H1 (cell line): ENCODE data around the gene TEX9.

Experiments used
- EGR1 ChIP-seq: IDR thresholded peaks from 2 replicates; pipeline ENCODE4 v1.6.1; 2011; ENCODE audit warnings: low read depth, low read length, borderline replicate concordance
- SIN3A ChIP-seq, 2 experiments: IDR thresholded peaks in 1 of 2; conservative IDR thresholded peaks in 1 of 2; 2 replicates each; pipeline ENCODE4 v1.6.1; 2011 to 2012; ENCODE audit warnings: low read length in 2 of 2, improper control_type of control experiment in 1 of 2, low read depth in 1 of 2, mild to moderate bottlenecking in 1 of 2
- TCF12 ChIP-seq: IDR thresholded peaks from 2 replicates; pipeline ENCODE4 v1.6.1; 2011; ENCODE audit warnings: low read depth, mild to moderate bottlenecking, low read length
- TF ChIP-seq, protein P1 (sequence below), 3 experiments: IDR thresholded peaks; 1 replicate in 2 of 3; 2 replicates in 1 of 3; pipeline versions ENCODE4 v1.5.1 to v1.6.1; 2011; ENCODE audit warnings: low read length in 3 of 3, mild to moderate bottlenecking in 3 of 3, inconsistent platforms in 2 of 3, low read depth in 1 of 3, moderate library complexity in 1 of 3; ENCODE audit not compliant: insufficient read depth in 1 of 3; ENCODE audit errors: control extremely low read depth in 1 of 3
- TF ChIP-seq, protein P2 (sequence below): IDR thresholded peaks from 2 replicates; pipeline ENCODE4 v1.6.1; 2012; ENCODE audit warnings: inconsistent platforms
- TF ChIP-seq, protein P3 (sequence below): IDR thresholded peaks from 2 replicates; pipeline ENCODE4 v1.6.1; 2012; ENCODE audit warnings: inconsistent platforms

GRCh38 chr15:56323435-56323834, 41.8 kb upstream of the TEX9 start:
- TF ChIP-seq TCF12 (no peak), SIN3A (conservative IDR thresholded peaks at IDR 0.05 in 1 of 2, IDR thresholded peaks at IDR 0.05 in 1 of 2; ENCODE audit: low read depth in 1 of 2, low read length in 2 of 2) (no peak), EGR1 (no peak)
- TF ChIP-seq, protein P1, sequence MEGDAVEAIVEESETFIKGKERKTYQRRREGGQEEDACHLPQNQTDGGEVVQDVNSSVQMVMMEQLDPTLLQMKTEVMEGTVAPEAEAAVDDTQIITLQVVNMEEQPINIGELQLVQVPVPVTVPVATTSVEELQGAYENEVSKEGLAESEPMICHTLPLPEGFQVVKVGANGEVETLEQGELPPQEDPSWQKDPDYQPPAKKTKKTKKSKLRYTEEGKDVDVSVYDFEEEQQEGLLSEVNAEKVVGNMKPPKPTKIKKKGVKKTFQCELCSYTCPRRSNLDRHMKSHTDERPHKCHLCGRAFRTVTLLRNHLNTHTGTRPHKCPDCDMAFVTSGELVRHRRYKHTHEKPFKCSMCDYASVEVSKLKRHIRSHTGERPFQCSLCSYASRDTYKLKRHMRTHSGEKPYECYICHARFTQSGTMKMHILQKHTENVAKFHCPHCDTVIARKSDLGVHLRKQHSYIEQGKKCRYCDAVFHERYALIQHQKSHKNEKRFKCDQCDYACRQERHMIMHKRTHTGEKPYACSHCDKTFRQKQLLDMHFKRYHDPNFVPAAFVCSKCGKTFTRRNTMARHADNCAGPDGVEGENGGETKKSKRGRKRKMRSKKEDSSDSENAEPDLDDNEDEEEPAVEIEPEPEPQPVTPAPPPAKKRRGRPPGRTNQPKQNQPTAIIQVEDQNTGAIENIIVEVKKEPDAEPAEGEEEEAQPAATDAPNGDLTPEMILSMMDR (IDR thresholded peaks at IDR 0.05; ENCODE audit: control extremely low read depth in 1 of 3, insufficient read depth in 1 of 3, low read depth in 1 of 3, low read length in 3 of 3): no peak
- TF ChIP-seq, protein P2, sequence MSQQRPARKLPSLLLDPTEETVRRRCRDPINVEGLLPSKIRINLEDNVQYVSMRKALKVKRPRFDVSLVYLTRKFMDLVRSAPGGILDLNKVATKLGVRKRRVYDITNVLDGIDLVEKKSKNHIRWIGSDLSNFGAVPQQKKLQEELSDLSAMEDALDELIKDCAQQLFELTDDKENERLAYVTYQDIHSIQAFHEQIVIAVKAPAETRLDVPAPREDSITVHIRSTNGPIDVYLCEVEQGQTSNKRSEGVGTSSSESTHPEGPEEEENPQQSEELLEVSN: no peak
- TF ChIP-seq, protein P3, sequence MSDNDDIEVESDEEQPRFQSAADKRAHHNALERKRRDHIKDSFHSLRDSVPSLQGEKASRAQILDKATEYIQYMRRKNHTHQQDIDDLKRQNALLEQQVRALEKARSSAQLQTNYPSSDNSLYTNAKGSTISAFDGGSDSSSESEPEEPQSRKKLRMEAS: no peak
